Measurements from ENCODE around the gene AFTPH. TPM values are rescaled to one million over a fixed set of nuclear protein-coding genes. Genes with fewer than 3 reads are reported as not detected.

AFTPH gene
- total RNA-seq, 1 experiment from 2014 or later: 14.9 TPM

DNA sequence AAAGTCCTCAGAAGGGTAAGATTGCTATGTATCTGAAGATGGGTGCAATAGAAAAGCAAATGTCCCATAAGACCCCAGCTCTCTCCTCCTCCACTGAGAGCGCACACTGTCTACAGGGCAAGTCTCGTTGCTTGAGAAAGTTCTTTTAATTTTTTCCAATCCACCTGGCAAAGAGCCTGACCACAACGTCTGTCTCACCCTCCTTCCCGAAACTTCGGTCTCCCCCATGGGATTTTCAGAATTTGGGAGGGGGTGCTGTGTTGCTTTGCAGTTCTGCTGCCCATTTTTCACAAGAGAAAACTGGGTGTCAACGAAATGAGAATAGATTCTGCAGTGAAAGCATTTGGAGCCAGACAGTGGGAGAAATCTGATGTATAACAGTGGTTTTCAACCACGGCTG is 89.1 kb downstream of the AFTPH start (continued):
- TF ChIP-seq, protein P1, sequence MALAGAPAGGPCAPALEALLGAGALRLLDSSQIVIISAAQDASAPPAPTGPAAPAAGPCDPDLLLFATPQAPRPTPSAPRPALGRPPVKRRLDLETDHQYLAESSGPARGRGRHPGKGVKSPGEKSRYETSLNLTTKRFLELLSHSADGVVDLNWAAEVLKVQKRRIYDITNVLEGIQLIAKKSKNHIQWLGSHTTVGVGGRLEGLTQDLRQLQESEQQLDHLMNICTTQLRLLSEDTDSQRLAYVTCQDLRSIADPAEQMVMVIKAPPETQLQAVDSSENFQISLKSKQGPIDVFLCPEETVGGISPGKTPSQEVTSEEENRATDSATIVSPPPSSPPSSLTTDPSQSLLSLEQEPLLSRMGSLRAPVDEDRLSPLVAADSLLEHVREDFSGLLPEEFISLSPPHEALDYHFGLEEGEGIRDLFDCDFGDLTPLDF (CRISPR knock-in tag; IDR thresholded peaks at IDR 0.05): no peak
- TF ChIP-seq, protein P2, sequence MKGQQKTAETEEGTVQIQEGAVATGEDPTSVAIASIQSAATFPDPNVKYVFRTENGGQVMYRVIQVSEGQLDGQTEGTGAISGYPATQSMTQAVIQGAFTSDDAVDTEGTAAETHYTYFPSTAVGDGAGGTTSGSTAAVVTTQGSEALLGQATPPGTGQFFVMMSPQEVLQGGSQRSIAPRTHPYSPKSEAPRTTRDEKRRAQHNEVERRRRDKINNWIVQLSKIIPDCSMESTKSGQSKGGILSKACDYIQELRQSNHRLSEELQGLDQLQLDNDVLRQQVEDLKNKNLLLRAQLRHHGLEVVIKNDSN (CRISPR knock-in tag; IDR thresholded peaks at IDR 0.05): no peak
- TF ChIP-seq ZNF121 (CRISPR knock-in tag; IDR thresholded peaks at IDR 0.05) (no peak), FOXP1 (CRISPR knock-in tag; IDR thresholded peaks at IDR 0.05; ENCODE audit: borderline replicate concordance) (no peak), CREB1 (CRISPR knock-in tag; IDR thresholded peaks at IDR 0.05) (no peak), ZNF138 (CRISPR knock-in tag; conservative IDR thresholded peaks at IDR 0.05) (no peak), GABPB1 (CRISPR knock-in tag; IDR thresholded peaks at IDR 0.05) (no peak), ZNF317 (CRISPR knock-in tag; IDR thresholded peaks at IDR 0.05; ENCODE audit: borderline replicate concordance, low read depth) (no peak)

DNA sequence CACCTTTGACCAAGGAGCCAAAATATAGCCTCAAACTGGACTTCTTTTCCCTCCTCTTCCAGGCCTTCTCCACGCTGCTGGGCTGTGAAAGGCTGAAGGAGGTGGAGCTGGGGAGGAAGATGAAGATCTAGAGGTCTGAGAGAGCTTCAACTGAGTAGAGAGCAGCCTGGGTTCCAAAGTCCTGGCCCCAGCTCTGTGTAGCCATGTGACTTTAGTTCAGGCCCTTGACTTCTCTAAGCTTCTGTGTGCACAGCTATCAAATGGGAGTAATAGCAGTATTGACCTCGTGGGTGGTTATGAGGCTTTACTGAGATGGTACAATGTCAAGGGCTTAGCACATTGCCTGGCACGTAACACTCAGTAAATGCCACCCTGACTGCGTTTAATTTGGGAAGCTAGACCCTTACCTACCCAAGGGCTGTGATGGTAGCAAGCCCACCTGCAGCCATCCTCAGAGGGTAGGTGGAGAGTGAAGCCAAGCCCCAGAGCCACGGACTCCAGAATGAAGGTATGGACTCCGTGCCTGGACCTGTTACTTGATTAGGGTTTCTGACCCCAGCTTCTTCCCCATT is 91.2 kb downstream of the AFTPH start:
- DNase-seq (ENCODE audit: low spot score) (no peak), ATAC-seq (no peak)
- peaks cover 15% of the 10 kb centered on the region for H3K27me3 Mint-ChIP-seq (ENCODE audit: low read depth)
- no peak overlapping the region for H3K27ac Mint-ChIP-seq
- no peak overlapping the region for H3K4me3 Mint-ChIP-seq
- H3K4me1 Mint-ChIP-seq: peaks cover 26% of the 10 kb centered on the region
- POLR2A ChIA-PET: interaction anchor here (0.6 to 1.5 kb wide), 2 partner anchors 29 to 149 kb away, joined by 3 read pairs; no protein-coding TSS in a partner anchor
- H3K36me3 Mint-ChIP-seq: no peaks in the 10 kb centered on the region
- CTCF ChIA-PET: interaction anchor here (1.0 to 3.4 kb wide), 6 partner anchors 10 to 307 kb away, joined by 3 to 22 read pairs (median 4); partner anchors contain the start of gene SERTAD2
- no peaks in the 10 kb centered on the region for H3K9me3 Mint-ChIP-seq
- TF ChIP-seq, protein P3, sequence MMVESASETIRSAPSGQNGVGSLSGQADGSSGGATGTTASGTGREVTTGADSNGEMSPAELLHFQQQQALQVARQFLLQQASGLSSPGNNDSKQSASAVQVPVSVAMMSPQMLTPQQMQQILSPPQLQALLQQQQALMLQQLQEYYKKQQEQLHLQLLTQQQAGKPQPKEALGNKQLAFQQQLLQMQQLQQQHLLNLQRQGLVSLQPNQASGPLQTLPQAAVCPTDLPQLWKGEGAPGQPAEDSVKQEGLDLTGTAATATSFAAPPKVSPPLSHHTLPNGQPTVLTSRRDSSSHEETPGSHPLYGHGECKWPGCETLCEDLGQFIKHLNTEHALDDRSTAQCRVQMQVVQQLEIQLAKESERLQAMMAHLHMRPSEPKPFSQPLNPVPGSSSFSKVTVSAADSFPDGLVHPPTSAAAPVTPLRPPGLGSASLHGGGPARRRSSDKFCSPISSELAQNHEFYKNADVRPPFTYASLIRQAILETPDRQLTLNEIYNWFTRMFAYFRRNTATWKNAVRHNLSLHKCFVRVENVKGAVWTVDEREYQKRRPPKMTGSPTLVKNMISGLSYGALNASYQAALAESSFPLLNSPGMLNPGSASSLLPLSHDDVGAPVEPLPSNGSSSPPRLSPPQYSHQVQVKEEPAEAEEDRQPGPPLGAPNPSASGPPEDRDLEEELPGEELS (CRISPR knock-in tag; IDR thresholded peaks at IDR 0.05): no peak
- TF ChIP-seq JAZF1 (CRISPR knock-in tag; IDR thresholded peaks at IDR 0.05) (no peak), ZNF121 (CRISPR knock-in tag; IDR thresholded peaks at IDR 0.05) (no peak), SOX15 (CRISPR knock-in tag; IDR thresholded peaks at IDR 0.05) (no peak), ZNF138 (CRISPR knock-in tag; conservative IDR thresholded peaks at IDR 0.05) (no peak), SMAD4 (CRISPR knock-in tag; IDR thresholded peaks at IDR 0.05) (no peak), GRHL2 (CRISPR knock-in tag; IDR thresholded peaks at IDR 0.05; ENCODE audit: insufficient replicate concordance, severe bottlenecking) (no peak), NFE2L1 (CRISPR knock-in tag; IDR thresholded peaks at IDR 0.05) (no peak), ZNF263 (CRISPR knock-in tag; IDR thresholded peaks at IDR 0.05; ENCODE audit: low read depth) (no peak), ZNF416 (CRISPR knock-in tag; IDR thresholded peaks at IDR 0.05) (no peak), SP1 (CRISPR knock-in tag; conservative IDR thresholded peaks at IDR 0.05) (no peak), IRF2 (CRISPR knock-in tag; IDR thresholded peaks at IDR 0.05; ENCODE audit: borderline replicate concordance, low read depth) (no peak), EMX1 (CRISPR knock-in tag; IDR thresholded peaks at IDR 0.05) (no peak)
- TF ChIP-seq, protein P4, sequence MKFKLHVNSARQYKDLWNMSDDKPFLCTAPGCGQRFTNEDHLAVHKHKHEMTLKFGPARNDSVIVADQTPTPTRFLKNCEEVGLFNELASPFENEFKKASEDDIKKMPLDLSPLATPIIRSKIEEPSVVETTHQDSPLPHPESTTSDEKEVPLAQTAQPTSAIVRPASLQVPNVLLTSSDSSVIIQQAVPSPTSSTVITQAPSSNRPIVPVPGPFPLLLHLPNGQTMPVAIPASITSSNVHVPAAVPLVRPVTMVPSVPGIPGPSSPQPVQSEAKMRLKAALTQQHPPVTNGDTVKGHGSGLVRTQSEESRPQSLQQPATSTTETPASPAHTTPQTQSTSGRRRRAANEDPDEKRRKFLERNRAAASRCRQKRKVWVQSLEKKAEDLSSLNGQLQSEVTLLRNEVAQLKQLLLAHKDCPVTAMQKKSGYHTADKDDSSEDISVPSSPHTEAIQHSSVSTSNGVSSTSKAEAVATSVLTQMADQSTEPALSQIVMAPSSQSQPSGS (CRISPR knock-in tag; IDR thresholded peaks at IDR 0.05; ENCODE audit: borderline replicate concordance, low read depth): no peak
- TF ChIP-seq, protein P1 (CRISPR knock-in tag; IDR thresholded peaks at IDR 0.05): no peak
- TF ChIP-seq, protein P5, sequence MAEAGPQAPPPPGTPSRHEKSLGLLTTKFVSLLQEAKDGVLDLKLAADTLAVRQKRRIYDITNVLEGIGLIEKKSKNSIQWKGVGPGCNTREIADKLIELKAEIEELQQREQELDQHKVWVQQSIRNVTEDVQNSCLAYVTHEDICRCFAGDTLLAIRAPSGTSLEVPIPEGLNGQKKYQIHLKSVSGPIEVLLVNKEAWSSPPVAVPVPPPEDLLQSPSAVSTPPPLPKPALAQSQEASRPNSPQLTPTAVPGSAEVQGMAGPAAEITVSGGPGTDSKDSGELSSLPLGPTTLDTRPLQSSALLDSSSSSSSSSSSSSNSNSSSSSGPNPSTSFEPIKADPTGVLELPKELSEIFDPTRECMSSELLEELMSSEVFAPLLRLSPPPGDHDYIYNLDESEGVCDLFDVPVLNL (CRISPR knock-in tag; IDR thresholded peaks at IDR 0.05; ENCODE audit: borderline replicate concordance, low read depth): no peak
- TF ChIP-seq, protein P6, sequence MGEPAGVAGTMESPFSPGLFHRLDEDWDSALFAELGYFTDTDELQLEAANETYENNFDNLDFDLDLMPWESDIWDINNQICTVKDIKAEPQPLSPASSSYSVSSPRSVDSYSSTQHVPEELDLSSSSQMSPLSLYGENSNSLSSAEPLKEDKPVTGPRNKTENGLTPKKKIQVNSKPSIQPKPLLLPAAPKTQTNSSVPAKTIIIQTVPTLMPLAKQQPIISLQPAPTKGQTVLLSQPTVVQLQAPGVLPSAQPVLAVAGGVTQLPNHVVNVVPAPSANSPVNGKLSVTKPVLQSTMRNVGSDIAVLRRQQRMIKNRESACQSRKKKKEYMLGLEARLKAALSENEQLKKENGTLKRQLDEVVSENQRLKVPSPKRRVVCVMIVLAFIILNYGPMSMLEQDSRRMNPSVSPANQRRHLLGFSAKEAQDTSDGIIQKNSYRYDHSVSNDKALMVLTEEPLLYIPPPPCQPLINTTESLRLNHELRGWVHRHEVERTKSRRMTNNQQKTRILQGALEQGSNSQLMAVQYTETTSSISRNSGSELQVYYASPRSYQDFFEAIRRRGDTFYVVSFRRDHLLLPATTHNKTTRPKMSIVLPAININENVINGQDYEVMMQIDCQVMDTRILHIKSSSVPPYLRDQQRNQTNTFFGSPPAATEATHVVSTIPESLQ (CRISPR knock-in tag; IDR thresholded peaks at IDR 0.05): no peak
- TF ChIP-seq, protein P7, sequence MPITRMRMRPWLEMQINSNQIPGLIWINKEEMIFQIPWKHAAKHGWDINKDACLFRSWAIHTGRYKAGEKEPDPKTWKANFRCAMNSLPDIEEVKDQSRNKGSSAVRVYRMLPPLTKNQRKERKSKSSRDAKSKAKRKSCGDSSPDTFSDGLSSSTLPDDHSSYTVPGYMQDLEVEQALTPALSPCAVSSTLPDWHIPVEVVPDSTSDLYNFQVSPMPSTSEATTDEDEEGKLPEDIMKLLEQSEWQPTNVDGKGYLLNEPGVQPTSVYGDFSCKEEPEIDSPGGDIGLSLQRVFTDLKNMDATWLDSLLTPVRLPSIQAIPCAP (CRISPR knock-in tag; IDR thresholded peaks at IDR 0.05): no peak
